T-helper 2 cell treated with Interferon-gamma antibody and Interleukin-4, amounts not matched to agents 5 μg/mL and 100 μg/mL, for 36 hours (primary cell): ENCODE measurements around the gene ZNF595.
A peak's percentile ranks its signal among the peaks of the same experiment; 100 is the strongest.
"Not testable (repeated sequence)": the region's sequence is repeated elsewhere in the genome, so short reads cannot be mapped to it uniquely, and the experiment has no call there.

ENCODE experiments used
- DNase-seq: peaks from one replicate; pipeline ENCODE4 v3.0.0; 2021; ENCODE audit warnings: low spot score
- H3K27ac Mint-ChIP-seq: one replicate; pipeline ENCODE4 v1.8.0; 2021; ENCODE audit warnings: mild to moderate bottlenecking, mixed read lengths
- H3K27me3 Mint-ChIP-seq: one replicate; pipeline ENCODE4 v1.8.0; 2021; ENCODE audit warnings: low read depth, mixed read lengths
- H3K36me3 Mint-ChIP-seq: one replicate; pipeline ENCODE4 v1.8.0; 2021; ENCODE audit warnings: low read depth, mixed read lengths
- H3K4me1 Mint-ChIP-seq: one replicate; pipeline ENCODE4 v1.8.0; 2021; ENCODE audit warnings: low read depth, mixed read lengths
- H3K4me3 Mint-ChIP-seq: one replicate; pipeline ENCODE4 v1.8.0; 2022; ENCODE audit warnings: mild to moderate bottlenecking, moderate library complexity, mixed read lengths
- H3K9me3 Mint-ChIP-seq: one replicate; pipeline ENCODE4 v1.8.0; 2021; ENCODE audit warnings: mixed read lengths

ZNF595 gene

DNA sequence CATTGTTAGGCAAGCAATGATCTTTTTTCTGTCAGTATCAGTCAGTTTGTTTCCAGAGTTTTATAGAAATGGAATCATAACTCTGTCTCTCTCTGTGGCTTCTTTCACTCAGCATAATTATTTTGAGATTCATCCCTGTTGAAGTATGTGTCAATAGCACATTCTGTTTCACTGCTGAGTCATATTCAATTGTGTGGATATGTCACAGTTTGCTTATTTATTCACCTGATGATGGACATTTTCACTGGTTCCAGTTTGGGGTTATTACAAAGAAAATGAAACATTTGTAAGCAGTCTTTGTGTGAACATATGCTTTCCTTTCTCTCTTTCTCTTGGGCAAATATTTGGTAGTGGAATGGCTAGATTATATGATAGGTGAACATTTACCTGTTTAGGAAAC lies 61.0 kb downstream of the ZNF595 start:
- Mint-ChIP-seq H3K27me3 (peaks cover 1% of the 10 kb centered on the region), H3K27ac (no peak overlapping the region), H3K4me3 (no peak overlapping the region), H3K9me3 (peaks cover 64% of the 10 kb centered on the region), H3K4me1 (peaks cover 3% of the 10 kb centered on the region), H3K36me3 (peaks cover 3% of the 10 kb centered on the region)
- no peak for DNase-seq

DNA sequence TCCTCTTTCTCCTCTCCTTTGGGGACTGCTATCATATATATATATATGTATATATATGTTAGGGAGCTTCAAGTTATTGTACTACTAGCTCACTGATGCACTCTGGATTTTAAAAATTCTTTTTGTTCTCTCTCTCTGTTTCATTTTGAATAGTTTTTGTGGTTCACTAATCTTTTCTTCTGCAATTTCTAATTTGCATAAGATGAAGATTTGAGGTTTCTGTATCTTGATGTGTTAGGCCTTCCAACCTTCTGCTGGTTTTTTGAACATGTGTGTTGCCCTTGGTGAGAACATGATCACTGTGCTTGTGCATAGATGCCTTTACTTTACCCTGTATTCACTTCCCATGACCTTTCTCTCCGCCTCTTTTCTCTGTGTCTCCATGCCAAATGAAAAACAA lies 63.4 kb downstream of the ZNF595 start:
- Mint-ChIP-seq H3K4me3 (no peak overlapping the region), H3K27me3 (no peaks in the 10 kb centered on the region), H3K27ac (no peak overlapping the region), H3K4me1 (peaks cover 9% of the 10 kb centered on the region), H3K36me3 (peaks cover 8% of the 10 kb centered on the region), H3K9me3 (peaks cover 62% of the 10 kb centered on the region)
- DNase-seq: no peak

DNA sequence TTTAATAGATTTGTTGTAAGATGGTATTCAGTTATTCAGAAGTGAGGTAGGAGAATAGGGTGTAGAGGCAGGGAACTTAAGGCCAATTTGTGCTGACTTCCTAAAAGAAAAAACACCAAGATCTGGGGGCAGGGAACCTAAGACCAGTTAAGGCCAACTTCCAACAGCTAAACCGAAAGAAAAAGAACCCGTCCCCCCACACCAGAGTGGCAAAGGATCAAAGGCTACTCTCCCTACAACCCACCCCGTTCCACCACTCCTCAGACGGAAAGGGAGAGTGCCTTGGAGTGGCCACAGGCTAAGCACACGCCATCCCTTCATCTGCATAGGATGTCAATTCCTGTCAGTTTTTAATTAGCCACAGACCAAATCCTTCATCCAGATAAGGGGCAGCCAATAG lies 67.5 kb downstream of the ZNF595 start:
- peaks cover 36% of the 10 kb centered on the region for H3K36me3 Mint-ChIP-seq
- no peaks in the 10 kb centered on the region for H3K27me3 Mint-ChIP-seq
- no peak overlapping the region for H3K4me3 Mint-ChIP-seq
- H3K27ac Mint-ChIP-seq: peak overlapping the region; percentile 73
- H3K9me3 Mint-ChIP-seq: peaks cover 49% of the 10 kb centered on the region
- DNase-seq: no peak
- peaks cover 15% of the 10 kb centered on the region for H3K4me1 Mint-ChIP-seq

DNA sequence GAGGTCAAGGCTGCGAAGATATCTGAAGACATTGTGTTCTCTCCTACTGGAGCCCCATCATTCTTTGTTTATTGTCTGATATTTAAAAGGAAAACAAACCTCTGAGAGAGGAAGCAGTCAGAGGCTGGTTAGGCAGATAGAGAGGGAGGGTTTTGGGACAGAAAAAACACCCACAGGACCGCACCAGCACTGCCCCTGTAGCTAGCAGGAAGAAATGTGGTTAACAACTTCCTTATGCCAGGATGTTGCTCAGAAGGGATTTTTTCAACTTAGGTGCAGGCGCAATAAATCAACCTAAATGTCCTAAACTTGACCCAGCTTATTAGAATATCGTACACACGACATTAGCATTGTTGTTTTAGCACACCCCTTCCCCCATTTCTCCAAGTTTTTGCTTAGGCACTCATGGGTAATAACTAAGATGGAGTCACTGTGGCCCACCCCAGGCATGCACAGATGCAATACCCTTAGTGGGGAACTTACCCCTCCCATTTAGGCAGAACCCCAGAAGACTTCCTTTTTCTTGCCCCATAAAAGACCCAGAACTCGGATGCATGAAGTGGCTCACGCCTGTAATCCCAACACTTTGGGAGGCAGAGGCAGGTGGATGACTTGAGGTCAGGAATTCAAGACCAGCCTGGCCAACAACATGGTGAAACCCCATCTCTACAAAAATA lies 68.4 kb downstream of the ZNF595 start:
- H3K4me1 Mint-ChIP-seq: peaks cover 18% of the 10 kb centered on the region
- H3K27me3 Mint-ChIP-seq: no peaks in the 10 kb centered on the region
- peak overlapping the region; percentile 73 for H3K27ac Mint-ChIP-seq
- H3K36me3 Mint-ChIP-seq: peaks cover 45% of the 10 kb centered on the region
- peak; percentile 8 for DNase-seq
- H3K9me3 Mint-ChIP-seq: peaks cover 53% of the 10 kb centered on the region
- peak overlapping the region; percentile 55 for H3K4me3 Mint-ChIP-seq

DNA sequence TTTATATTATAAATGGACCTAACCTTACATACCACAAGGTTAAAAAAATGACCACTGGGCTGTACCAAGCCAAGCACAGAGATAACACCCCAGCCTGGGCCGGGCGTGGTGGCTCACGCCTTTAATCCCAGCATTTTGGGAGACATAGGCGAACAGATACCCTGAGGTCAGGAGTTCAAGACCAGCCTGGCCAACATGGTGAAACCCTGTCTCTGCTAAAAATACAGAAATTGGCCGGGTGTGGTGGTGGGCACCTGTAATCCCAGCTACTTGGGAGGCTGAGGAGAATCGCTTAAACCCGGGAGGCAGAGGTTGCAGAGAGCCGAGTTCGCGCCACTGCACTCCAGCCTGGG lies 70.8 kb downstream of the ZNF595 start:
- peak overlapping the region; percentile 96 for H3K4me3 Mint-ChIP-seq
- H3K27me3 Mint-ChIP-seq, DNase-seq: not testable (repeated sequence)
- peak overlapping the region; percentile 100 for H3K27ac Mint-ChIP-seq
- peaks cover 37% of the 10 kb centered on the region for H3K9me3 Mint-ChIP-seq
- H3K4me1 Mint-ChIP-seq: peaks cover 16% of the 10 kb centered on the region
- H3K36me3 Mint-ChIP-seq: peaks cover 47% of the 10 kb centered on the region

DNA sequence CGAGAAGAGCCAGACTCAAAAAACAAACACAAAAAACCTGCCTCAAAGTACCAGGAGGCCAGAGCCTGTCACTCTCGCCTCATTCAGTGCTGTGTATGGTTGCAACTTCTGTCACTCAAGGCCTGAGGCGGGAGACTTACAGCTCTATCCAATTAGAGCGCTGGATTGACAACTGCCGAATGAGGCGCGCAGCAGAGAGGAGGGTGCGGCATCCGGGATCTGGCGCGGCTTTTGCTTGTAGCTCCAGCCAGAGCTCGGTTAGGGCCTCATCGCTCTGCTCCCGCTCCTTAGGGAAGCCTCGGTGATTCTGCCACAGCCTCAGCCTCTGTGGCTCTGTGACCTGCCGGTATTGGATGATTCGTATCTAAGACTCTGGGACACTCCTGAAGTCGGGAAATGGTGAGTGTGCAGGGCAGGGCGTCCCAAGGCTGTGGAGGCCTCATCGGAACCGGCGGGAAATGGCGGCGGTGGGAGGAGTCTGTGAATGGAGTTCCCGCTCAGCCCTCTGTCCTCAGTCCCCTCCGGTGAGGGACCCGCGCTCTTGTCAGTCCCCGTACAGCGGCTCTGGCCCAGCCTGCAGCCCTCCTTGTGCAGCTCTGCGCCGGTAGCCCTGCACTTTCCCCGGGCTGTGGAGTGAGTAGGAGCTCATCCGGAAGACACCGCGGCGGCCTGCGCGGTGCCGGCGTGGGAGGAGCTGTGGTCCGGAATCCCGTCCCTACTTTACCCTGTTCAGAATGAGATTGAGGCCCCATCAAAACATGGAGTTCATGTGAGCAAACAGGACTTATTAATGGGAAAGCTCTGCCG lies 71.4 kb downstream of the ZNF595 start, which contains the start of gene ZNF718:
Gene ZNF718, plus strand, starts transcription at position 227 of the 807 bp plus-strand sequence. Its CDS starts 170 bp downstream, at position 397.
- peaks cover 36% of the 10 kb centered on the region for H3K9me3 Mint-ChIP-seq
- H3K27ac Mint-ChIP-seq: peak within 1 kb of the TSS; percentile 100
- H3K36me3 Mint-ChIP-seq: peaks cover 47% of the 10 kb centered on the region
- peak; percentile 91 for DNase-seq
- H3K4me1 Mint-ChIP-seq: peaks cover 16% of the 10 kb centered on the region
- peak within 1 kb of the TSS; percentile 96 for H3K4me3 Mint-ChIP-seq
- H3K27me3 Mint-ChIP-seq: no peaks in the 10 kb centered on the region

DNA sequence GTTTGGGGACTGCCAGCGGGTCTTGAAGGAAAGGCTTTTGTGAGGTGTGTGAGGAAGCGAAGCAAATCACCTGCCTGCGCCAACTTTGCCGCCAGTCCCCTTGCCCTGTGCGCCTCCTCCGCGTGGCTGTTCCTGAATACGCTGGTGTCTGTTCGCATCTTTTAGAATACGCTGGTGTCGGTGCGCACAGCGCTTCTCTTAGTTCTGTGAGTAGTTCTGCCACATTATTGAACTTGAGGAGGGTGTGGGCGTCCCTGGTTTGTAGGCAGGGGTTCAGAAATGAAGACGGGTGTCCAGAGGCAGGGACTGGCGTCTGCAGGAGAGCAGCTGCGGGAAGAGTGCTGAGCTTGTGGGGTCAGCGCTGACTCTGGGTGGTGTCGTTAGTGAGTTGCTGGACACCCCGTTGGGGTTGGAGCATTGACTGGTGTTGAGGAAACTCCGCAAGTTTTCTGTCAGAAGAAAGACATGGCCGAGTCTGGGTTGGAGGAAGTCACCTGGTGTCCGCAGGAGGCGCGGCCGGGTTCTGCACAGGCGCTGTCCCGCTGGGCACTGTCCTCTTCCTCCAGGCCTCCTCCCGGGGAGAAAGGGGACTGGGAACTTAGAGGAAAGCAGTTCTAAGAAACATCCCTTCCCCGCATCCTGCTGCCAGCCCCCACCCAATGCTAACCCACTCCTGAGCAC lies 72.1 kb downstream of the ZNF595 start:
- H3K36me3 Mint-ChIP-seq: peaks cover 47% of the 10 kb centered on the region
- H3K27ac Mint-ChIP-seq: peak overlapping the region; percentile 100
- H3K4me3 Mint-ChIP-seq: peak overlapping the region; percentile 96
- H3K4me1 Mint-ChIP-seq: peaks cover 16% of the 10 kb centered on the region
- no peaks in the 10 kb centered on the region for H3K27me3 Mint-ChIP-seq
- H3K9me3 Mint-ChIP-seq: peaks cover 33% of the 10 kb centered on the region
- peak; percentile 25 for DNase-seq

DNA sequence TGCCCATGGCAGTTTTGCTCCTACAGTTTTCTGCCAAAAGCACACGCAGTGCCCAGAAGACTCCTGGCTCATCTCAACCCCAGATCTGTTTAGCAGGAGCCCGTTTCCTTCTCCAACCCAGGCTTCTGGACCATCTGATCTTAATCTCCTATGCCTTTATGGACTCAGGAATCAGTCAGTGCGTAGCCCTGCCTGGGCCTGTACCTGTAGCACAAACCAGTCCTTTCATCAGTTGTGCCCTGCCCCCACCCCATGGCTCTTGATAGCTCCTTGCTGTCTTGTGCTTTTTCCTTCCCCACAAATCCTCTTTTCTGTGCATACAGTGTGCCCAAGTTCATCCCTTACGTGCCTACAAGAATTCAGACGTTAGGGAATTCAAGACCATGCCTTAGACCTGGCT lies 72.7 kb downstream of the ZNF595 start:
- Mint-ChIP-seq H3K9me3 (peaks cover 27% of the 10 kb centered on the region), H3K27ac (peak overlapping the region; percentile 100), H3K27me3 (no peaks in the 10 kb centered on the region), H3K4me3 (peak overlapping the region; percentile 96), H3K4me1 (peaks cover 16% of the 10 kb centered on the region), H3K36me3 (peaks cover 46% of the 10 kb centered on the region)
- DNase-seq: no peak

DNA sequence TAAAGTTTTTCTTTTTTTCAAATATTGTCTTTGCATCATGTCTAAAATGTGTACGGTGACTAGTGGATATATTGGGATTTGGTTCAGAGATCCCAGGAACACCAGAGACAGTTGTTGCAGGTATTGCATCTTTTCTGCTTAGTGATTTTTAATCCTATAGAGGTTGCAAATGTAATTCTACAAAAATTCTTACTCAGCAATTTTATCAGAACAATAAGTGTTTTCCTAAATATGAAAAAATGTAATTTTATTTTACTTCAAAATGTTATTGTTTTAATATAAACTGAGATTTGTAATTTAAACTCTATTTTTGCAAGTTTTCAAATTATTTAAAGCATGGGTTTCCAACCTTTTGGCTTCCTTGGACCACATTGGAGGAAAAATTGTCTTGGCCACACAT lies 79.4 kb downstream of the ZNF595 start:
- Mint-ChIP-seq H3K9me3 (peaks cover 30% of the 10 kb centered on the region), H3K4me3 (no peak overlapping the region)

More for the DNA sequence above, 79.4 kb downstream of the ZNF595 start:
- no peaks in the 10 kb centered on the region for H3K27me3 Mint-ChIP-seq
- H3K36me3 Mint-ChIP-seq: peaks cover 41% of the 10 kb centered on the region
- no peak overlapping the region for H3K27ac Mint-ChIP-seq
- peaks cover 2% of the 10 kb centered on the region for H3K4me1 Mint-ChIP-seq
- DNase-seq: no peak
